Measurements from ENCODE around the gene SPI1.

Gene SPI1

DNA sequence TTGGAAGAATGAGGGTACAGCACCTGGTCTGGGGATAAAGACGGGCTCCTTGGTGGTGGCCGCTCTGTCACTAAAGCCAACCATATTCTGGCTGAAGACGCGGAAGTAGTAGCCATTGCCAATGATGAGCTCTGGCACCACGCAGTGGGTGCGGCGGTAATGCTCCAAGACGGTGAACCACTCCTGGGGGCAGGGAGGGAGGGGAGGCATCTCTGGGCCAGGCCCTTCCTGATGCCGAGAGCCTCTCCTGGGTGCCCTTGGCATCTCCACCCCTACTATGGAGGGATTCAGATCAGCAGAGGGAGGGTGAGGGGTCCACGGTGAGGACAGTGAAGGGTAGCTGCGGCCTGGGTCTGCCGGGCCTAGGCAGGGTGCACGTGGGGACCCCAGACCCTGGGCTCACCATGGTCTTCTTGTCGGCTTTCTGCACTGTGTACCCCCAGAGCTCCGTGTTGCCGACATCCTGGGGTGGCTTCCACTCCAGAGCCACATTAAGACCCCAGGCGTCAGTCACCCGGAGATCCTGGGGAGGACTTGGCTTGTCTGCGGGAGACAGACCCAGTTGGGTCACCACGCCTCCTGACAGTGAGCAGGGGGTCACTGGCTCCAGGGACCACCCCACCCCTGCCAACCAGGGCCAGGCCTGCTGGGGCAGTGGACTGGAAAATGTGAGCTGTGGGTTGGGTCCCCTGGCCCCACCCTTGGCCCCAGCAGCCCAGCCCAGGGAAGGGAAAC lies 45.4 kb downstream of the SPI1 start:
- Histone ChIP-seq H3K27ac (ENCODE audit: extremely low read depth, low read depth, low read length) (no peak overlapping the region), H3K36me3 (ENCODE audit: control insufficient read depth in 2 of 2, insufficient read depth in 1 of 2, low read length in 2 of 2) (peaks cover 0 to 4% of the 10 kb centered on the region in 2 experiments; a peak in 1 of 3 replicates), H3K9me3 (ENCODE audit: control insufficient read depth, insufficient read depth, low read depth, low read length) (no peaks in the 10 kb centered on the region), H3K4me1 (ENCODE audit: control insufficient read depth, insufficient read depth, low read length) (no peaks in the 10 kb centered on the region), H3K4me3 (ENCODE audit: low read depth, low read length) (no peak overlapping the region)
- CTCF ChIA-PET, result interaction anchor here (0.6 kb wide), 1 partner anchor 85 kb away, joined by 3 read pairs; no protein-coding TSS in a partner anchor
- POLR2A ChIA-PET, result no interaction called here
- TF ChIP-seq MYNN (tag by site-specific recombination; IDR thresholded peaks at IDR 0.05; ENCODE audit: borderline replicate concordance) (no peak), SP3 (tag by site-specific recombination; IDR thresholded peaks at IDR 0.05) (no peak), ZNF132 (tag by site-specific recombination; IDR thresholded peaks at IDR 0.05; ENCODE audit: borderline replicate concordance) (no peak), ZNF266 (tag by site-specific recombination; IDR thresholded peaks at IDR 0.05; ENCODE audit: low read depth) (no peak), SETDB1 (IDR thresholded peaks at IDR 0.05; ENCODE audit: insufficient read length, low read length) (no peak), OSR2 (tag by site-specific recombination; IDR thresholded peaks at IDR 0.05) (no peak), ZXDB (tag by site-specific recombination; IDR thresholded peaks at IDR 0.05) (no peak), ZBTB20 (tag by site-specific recombination; IDR thresholded peaks at IDR 0.05) (no peak), ZNF514 (tag by site-specific recombination; IDR thresholded peaks at IDR 0.05) (no peak)
- TF ChIP-seq, protein P1, sequence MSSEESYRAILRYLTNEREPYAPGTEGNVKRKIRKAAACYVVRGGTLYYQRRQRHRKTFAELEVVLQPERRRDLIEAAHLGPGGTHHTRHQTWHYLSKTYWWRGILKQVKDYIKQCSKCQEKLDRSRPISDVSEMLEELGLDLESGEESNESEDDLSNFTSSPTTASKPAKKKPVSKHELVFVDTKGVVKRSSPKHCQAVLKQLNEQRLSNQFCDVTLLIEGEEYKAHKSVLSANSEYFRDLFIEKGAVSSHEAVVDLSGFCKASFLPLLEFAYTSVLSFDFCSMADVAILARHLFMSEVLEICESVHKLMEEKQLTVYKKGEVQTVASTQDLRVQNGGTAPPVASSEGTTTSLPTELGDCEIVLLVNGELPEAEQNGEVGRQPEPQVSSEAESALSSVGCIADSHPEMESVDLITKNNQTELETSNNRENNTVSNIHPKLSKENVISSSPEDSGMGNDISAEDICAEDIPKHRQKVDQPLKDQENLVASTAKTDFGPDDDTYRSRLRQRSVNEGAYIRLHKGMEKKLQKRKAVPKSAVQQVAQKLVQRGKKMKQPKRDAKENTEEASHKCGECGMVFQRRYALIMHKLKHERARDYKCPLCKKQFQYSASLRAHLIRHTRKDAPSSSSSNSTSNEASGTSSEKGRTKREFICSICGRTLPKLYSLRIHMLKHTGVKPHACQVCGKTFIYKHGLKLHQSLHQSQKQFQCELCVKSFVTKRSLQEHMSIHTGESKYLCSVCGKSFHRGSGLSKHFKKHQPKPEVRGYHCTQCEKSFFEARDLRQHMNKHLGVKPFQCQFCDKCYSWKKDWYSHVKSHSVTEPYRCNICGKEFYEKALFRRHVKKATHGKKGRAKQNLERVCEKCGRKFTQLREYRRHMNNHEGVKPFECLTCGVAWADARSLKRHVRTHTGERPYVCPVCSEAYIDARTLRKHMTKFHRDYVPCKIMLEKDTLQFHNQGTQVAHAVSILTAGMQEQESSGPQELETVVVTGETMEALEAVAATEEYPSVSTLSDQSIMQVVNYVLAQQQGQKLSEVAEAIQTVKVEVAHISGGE (tag by site-specific recombination; conservative IDR thresholded peaks at IDR 0.05; ENCODE audit: low read depth), result no peak
- TF ChIP-seq, protein P2, sequence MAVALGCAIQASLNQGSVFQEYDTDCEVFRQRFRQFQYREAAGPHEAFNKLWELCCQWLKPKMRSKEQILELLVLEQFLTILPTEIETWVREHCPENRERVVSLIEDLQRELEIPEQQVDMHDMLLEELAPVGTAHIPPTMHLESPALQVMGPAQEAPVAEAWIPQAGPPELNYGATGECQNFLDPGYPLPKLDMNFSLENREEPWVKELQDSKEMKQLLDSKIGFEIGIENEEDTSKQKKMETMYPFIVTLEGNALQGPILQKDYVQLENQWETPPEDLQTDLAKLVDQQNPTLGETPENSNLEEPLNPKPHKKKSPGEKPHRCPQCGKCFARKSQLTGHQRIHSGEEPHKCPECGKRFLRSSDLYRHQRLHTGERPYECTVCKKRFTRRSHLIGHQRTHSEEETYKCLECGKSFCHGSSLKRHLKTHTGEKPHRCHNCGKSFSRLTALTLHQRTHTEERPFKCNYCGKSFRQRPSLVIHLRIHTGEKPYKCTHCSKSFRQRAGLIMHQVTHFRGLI (tag by site-specific recombination; IDR thresholded peaks at IDR 0.05), result no peak
- TF ChIP-seq, protein P3, sequence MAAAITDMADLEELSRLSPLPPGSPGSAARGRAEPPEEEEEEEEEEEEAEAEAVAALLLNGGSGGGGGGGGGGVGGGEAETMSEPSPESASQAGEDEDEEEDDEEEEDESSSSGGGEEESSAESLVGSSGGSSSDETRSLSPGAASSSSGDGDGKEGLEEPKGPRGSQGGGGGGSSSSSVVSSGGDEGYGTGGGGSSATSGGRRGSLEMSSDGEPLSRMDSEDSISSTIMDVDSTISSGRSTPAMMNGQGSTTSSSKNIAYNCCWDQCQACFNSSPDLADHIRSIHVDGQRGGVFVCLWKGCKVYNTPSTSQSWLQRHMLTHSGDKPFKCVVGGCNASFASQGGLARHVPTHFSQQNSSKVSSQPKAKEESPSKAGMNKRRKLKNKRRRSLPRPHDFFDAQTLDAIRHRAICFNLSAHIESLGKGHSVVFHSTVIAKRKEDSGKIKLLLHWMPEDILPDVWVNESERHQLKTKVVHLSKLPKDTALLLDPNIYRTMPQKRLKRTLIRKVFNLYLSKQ (tag by site-specific recombination; IDR thresholded peaks at IDR 0.05; ENCODE audit: borderline replicate concordance), result no peak

DNA sequence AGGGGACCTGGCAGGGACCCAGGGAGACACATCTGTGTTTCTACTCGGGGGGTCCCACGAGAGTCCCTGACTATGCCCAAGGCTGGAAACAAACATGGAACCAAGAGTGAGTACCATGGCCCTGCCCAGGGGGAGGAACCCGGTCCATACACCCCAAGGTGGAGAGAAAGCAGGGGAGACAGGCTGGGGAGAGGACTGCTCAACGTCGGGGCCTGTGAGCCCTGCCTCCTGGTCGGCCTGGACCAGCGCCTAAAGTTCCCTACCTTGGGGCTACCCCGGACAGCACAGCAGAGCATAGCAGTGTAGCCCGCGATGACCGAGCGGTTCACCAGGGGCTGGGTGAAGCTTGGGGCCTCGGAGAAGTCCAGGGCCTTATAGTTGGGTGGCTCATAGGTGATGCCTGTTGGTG lies 46.0 kb downstream of the SPI1 start:
- Histone ChIP-seq H3K4me3 (ENCODE audit: low read depth, low read length) (no peak overlapping the region), H3K9me3 (ENCODE audit: control insufficient read depth, insufficient read depth, low read depth, low read length) (no peaks in the 10 kb centered on the region), H3K36me3 (ENCODE audit: control insufficient read depth in 2 of 2, insufficient read depth in 1 of 2, low read length in 2 of 2) (peaks cover 0 to 4% of the 10 kb centered on the region in 2 experiments; a peak in 1 of 3 replicates), H3K27ac (ENCODE audit: extremely low read depth, low read depth, low read length) (no peak overlapping the region), H3K4me1 (ENCODE audit: control insufficient read depth, insufficient read depth, low read length) (no peaks in the 10 kb centered on the region)
- ChIA-PET POLR2A (no interaction called here), CTCF (no interaction called here)
- no peak for TF ChIP-seq ZSCAN16 (tag by site-specific recombination; IDR thresholded peaks at IDR 0.05)
- no peak for TF ChIP-seq ZNF837 (tag by site-specific recombination; IDR thresholded peaks at IDR 0.05)
- no peak for TF ChIP-seq ZNF664 (tag by site-specific recombination; IDR thresholded peaks at IDR 0.05)
- TF ChIP-seq MZF1 (tag by site-specific recombination; IDR thresholded peaks at IDR 0.05; ENCODE audit: borderline replicate concordance), result no peak
- TF ChIP-seq ZNF530 (tag by site-specific recombination; IDR thresholded peaks at IDR 0.05; ENCODE audit: low read depth), result no peak
- TF ChIP-seq SP3 (tag by site-specific recombination; IDR thresholded peaks at IDR 0.05), result no peak

All from HEK293 (cell line).